Activated CD8-positive, alpha-beta memory T cell treated with anti-CD3 and anti-CD28 coated beads, Interleukin-2, amount 50 U/mL, for 48 hours (primary cell): Measurements from ENCODE around the gene RIMBP2.

Source experiments
- DNase-seq: peaks from one replicate; pipeline ENCODE4 v3.0.0-alpha.2; 2020

RIMBP2 gene

DNA sequence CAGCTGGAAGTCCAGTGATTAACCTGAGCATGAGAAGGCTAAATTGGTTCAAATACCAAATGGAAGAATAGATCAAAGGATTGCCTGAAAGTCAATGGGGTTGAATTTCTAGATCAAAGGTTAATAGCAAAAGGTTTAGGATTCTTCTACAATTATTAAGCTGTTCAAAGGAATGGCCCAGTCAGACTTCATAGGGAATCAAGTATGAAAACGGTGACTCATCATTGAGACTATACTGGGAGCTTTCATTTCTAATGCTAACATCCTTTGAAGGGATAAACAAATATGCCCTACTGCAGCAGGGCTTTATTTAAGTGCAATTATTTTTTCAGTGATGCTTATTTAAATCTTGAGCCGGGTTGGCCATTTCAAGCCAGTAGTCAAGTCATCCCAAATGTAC is 152.8 kb downstream of the RIMBP2 start:
- no peak for DNase-seq

- DNase-seq, result no peak
Measured at GRCh38 chr12:130562716-130563115, 153.4 kb downstream of the RIMBP2 start.

DNA sequence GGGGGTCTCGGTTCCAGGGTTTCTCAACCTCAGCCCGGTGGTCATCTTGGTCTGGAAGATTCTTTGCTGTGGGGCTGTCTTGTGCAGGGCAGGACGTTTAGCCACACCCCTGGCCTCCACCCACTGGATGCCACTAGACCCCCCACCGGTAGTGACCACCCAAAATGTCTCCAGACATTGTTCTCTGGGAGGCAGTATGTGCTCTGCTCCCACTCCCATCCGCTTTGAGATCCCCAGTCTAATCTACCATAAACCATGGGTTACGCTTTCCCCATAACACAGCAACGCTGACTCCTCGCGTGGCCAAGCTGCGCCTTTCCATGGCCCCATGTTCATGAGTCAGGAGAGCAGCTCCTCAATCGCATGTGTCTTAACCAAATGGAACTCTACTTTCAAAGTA is 155.8 kb downstream of the RIMBP2 start:
- no peak for DNase-seq

- no peak for DNase-seq
Measured at GRCh38 chr12:130559806-130560205, 156.3 kb downstream of the RIMBP2 start.

GRCh38 chr12:130557886-130558765 is 158.0 kb downstream of the RIMBP2 start:
- no peak for DNase-seq

- no peak for DNase-seq
Measured at GRCh38 chr12:130557201-130557600, 158.9 kb downstream of the RIMBP2 start.

- no peak for DNase-seq
Measured at GRCh38 chr12:130556486-130557055, 159.5 kb downstream of the RIMBP2 start.

GRCh38 chr12:130555628-130556485 is 160.2 kb downstream of the RIMBP2 start:
- DNase-seq, result no peak

DNA sequence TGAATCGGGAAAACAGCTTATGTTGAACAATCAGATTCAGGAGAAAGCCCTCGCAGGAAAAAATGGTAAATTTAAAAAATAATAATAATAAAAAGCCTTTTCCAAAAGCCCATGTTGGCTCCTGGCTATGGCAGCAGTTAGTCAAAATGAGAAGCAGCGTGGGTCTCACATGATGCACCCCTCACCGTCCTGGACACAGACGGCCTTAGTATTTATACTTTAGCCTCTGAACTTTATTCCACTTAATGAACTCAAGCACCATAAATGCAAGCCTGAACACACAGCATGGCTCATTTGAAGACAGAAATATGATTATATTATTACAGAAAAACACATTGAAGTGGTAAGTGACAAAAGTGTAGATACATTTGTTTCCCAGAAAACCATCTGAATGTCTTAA is 160.9 kb downstream of the RIMBP2 start:
- DNase-seq, result no peak

GRCh38 chr12:130552483-130552996 is 163.6 kb downstream of the RIMBP2 start:
- DNase-seq, result no peak

- DNase-seq, result no peak
Measured at GRCh38 chr12:130549361-130549760, 166.7 kb downstream of the RIMBP2 start.

DNA sequence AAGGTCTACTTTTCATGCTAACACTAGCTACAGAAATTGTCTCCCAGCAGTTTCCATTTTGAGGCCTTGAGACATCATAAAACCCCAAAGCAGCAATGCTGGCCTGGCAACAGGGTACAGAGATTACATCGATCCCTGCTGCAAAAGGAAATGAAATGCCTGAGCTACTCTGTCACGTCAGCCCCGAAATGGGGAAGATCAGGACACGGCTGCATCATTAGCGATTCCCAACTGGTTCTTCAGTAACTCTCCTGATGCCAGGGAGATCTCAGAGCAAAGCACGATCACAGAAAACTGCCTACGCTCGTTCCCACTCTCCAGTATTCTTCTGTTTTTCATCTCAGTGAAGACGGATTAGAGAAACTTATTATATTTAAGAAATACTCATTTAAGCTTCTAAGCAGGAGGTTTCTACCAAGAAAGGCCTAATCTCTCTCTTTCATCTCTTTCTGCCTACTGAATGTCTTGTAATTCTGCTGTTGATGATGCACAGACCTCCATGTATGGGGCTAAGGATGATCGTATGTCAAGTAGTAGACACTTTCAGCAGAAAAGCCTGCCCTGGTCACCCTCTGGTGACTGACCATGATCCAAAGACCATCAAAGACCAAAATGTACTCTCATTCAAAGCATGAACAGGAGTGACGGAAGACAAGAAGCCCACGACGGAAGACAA is 168.5 kb downstream of the RIMBP2 start:
- no peak for DNase-seq

GRCh38 chr12:130546494-130546893 is 169.6 kb downstream of the RIMBP2 start:
- DNase-seq, result no peak

DNA sequence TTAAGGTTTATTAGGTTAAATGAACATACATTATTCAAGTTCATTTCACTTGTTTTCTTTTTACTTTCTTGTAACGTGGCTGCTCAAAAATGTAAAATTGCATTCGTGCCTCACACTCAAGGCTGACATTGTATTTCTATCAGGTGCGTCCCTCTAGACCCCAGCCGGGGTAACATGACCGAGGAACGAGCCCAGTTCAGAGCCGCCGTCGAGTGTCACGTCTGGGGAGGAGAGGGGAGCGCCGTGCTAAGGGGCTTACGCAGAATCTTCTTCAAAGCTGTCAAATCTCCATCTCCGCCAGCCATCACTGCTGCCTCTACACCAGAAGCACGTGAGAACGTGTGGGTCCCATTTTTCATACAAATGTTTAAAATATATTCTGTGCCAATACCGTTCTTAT is 170.6 kb downstream of the RIMBP2 start:
- no peak for DNase-seq

- no peak for DNase-seq
Measured at GRCh38 chr12:130540376-130540775, 175.7 kb downstream of the RIMBP2 start.

DNA sequence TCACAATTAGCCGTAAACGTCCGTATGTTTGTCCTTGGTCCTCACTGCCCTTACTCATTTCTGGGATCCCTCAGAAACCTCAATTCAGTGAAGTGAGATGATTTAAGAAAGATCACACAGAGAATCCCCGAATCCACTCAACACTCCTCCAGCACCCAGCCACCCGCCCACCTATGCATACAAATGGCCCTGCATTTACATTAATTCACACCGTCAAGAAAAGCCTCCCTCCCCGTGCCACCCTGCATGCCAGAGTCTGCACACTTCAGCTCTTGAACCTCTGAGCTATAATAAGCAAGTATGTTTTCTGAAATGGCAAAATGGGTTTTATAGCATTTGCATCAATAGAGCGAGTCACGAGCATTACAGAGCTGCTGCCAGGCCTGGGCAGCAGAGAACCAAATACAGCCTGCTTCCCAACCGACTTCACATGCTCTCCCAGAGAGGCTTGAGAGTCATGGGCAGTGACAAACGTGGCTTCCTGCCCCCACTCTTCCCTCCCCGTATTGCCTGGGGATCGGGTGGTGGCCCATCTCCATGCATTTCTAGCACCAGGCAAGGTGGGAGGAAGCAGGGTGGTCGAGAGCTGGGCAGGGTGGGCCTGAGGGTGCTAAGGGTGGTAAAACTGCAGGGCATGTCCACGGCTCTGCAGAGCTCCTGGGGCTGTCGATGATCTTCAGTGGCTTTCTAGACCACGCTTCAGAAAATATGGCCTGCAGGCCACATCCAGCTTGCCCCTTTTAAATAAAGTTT is 177.6 kb downstream of the RIMBP2 start:
- DNase-seq, result no peak

DNA sequence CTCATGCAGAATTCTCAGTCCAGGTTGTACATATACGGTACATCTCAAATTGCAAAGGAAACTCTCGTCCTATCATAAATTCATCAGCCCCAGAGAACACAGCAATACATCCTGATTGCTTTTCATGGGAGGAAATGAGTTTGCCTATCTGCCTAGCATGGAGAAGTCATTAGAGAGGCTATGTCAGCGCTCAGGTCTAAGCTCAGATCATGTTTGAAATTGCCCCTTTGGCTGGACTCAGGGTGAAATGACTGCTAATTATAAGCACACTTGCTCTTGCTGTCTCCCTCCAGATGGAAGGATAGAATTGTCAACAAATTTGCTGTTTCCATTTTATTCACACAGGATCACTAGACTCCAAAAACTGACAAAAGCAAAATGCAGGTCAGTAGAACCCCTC is 178.4 kb downstream of the RIMBP2 start:
- no peak for DNase-seq

GRCh38 chr12:130537051-130537450 is 179.0 kb downstream of the RIMBP2 start:
- DNase-seq, result no peak

DNA sequence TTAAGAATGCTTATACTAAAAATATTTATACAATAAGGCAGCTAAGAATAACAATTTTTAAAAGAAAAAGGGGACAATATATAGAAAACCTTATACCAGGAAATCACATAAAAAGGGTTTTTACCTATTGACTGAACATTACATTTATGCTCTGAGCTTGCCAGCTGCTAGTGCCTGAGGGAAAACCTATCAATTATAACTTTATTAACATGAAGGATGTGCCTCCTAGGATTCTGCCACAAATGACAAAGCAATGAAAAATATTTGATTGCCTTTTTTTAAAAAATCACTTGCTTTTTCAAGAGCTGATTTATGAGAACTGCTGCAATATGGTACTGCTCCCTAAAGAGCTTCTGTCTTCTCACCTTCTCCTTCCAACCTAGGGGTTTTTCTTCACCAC is 185.7 kb downstream of the RIMBP2 start:
- DNase-seq, result no peak

DNA sequence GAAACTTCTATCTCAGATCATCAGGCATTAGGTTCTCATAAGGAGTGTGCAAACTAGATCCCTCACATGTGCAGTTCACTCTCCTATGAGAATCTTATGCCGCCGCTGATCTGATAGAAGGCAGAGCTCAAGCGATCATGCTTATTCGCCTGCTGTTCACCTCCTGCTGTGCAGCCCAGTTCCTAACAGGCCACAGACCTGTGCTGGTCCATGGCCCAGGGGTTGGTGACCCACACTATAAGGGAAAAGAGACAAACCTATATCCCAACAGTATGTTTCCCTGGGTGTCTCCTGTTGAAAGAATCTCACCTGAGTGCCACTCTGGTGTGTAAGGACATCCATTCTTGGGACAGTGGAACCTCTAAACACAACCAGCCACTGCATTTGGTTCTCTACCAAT is 186.3 kb downstream of the RIMBP2 start:
- no peak for DNase-seq

DNA sequence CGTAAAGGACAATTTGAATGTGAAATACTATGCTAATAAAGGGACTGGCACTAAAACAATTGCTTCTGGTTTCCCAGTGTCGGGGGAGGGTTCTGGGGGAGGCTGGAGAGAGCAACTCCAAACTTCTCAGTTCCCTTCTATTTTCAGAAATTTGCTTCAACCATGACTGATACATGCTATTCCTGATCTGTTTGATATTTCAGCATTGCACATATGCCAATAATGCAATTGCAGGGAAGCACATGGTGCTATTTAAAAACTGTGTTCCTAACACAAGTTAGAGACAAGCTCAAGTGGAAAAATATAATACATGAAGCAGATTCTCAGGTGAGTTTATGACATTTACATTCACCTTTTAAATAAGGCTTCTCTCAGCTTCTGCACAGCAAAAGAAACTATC is 188.9 kb downstream of the RIMBP2 start:
- DNase-seq, result no peak

DNA sequence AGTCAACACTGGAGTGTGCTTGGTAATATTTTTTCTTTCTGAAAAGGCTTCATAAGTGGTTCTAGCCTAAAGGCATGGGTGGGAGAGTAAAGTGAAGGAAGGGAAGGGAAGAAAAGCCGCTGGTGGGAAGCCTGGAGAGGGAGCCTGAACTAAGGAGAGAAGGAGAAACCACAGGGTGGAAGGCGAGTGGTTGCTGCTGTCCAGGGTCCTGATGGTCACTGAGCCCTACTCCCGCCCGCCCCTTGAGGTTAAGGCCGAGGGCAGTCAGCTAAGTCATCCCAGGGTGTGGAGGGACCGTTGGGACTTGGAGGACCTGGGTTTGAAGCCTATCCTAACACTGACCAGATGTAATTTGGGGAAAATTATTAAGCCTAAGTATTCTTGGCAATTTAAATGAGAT is 189.3 kb downstream of the RIMBP2 start:
- no peak for DNase-seq
